WTC11 (cell line): ENCODE results near the gene NXPE3. TPM values are rescaled to one million over a fixed set of nuclear protein-coding genes. Genes with fewer than 3 reads are reported as not detected.

Experiments
- ATAC-seq: fragments of 200-7000 bp; cut with Tn5 transposase; 2 replicates; pipeline ENCODE4 v1.10.0; 2021; ENCODE audit warnings: mild to moderate bottlenecking, moderate library complexity
- CTCF ChIA-PET: fragments of 300-600 bp; sonication (Branson Sonifier 250); formaldehyde crosslinking; loops from one replicate; lab custom pipeline; 2021; ENCODE audit warnings: antibody characterized with exemption; lab: Charles Lee
- POLR2A ChIA-PET: fragments of 350-600 bp; sonication (Branson Sonifier 250); formaldehyde crosslinking; loops from one replicate; lab custom pipeline; 2021; ENCODE audit warnings: antibody characterized with exemption; lab: Charles Lee
- DNase-seq: peaks from one replicate; pipeline ENCODE4 v3.0.0; 2021; ENCODE audit warnings: low spot score
- H3K27ac Mint-ChIP-seq: 2 replicates; pipeline ENCODE4 v1.8.0; 2021; ENCODE audit warnings: mixed read lengths
- H3K27me3 Mint-ChIP-seq: 2 replicates; pipeline ENCODE4 v1.8.0; 2021; ENCODE audit warnings: low read depth, mild to moderate bottlenecking, moderate library complexity, mixed read lengths
- H3K36me3 Mint-ChIP-seq: 2 replicates; pipeline ENCODE4 v1.8.0; 2021; ENCODE audit warnings: mixed read lengths
- H3K4me1 Mint-ChIP-seq: 2 replicates; pipeline ENCODE4 v1.8.0; 2022; ENCODE audit warnings: mixed read lengths
- H3K4me3 Mint-ChIP-seq: 2 replicates; pipeline ENCODE4 v1.8.0; 2021; ENCODE audit warnings: mild to moderate bottlenecking, moderate library complexity, mixed read lengths
- H3K9me3 Mint-ChIP-seq: 2 replicates; pipeline ENCODE4 v1.8.0; 2021; ENCODE audit warnings: mixed read lengths
- AFF4 ChIP-seq: sonication (generic); formaldehyde crosslinking; IDR thresholded peaks from 2 replicates; pipeline ENCODE4 v1.8.1; 2023; ENCODE audit warnings: mild to moderate bottlenecking, missing genetic modification reagents, borderline replicate concordance
- ATF1 ChIP-seq: sonication (generic); formaldehyde crosslinking; IDR thresholded peaks from 2 replicates; pipeline ENCODE4 v1.8.1; 2023; ENCODE audit warnings: mild to moderate bottlenecking, moderate library complexity, missing genetic modification reagents
- ATF6 ChIP-seq: sonication (generic); formaldehyde crosslinking; IDR thresholded peaks from 2 replicates; pipeline ENCODE4 v1.8.1; 2023; ENCODE audit warnings: mild to moderate bottlenecking, missing genetic modification reagents
- E2F4 ChIP-seq: sonication (generic); formaldehyde crosslinking; IDR thresholded peaks from 2 replicates; pipeline ENCODE4 v1.8.1; 2022; ENCODE audit warnings: low read depth, mild to moderate bottlenecking, moderate library complexity, missing genetic modification reagents, borderline replicate concordance
- E2F5 ChIP-seq: sonication (generic); formaldehyde crosslinking; IDR thresholded peaks from 2 replicates; pipeline ENCODE4 v1.8.1; 2022; ENCODE audit warnings: mild to moderate bottlenecking, moderate library complexity, missing genetic modification reagents
- FOXJ3 ChIP-seq: sonication (generic); formaldehyde crosslinking; IDR thresholded peaks from 2 replicates; pipeline ENCODE4 v1.9.0; 2021; ENCODE audit warnings: missing genetic modification reagents, mild to moderate bottlenecking, borderline replicate concordance
- FOXK1 ChIP-seq: sonication (generic); formaldehyde crosslinking; IDR thresholded peaks from 2 replicates; pipeline ENCODE4 v1.8.0; 2022; ENCODE audit warnings: mild to moderate bottlenecking, moderate library complexity, missing genetic modification reagents
- HMGA2 ChIP-seq: fragments of 250-450 bp; sonication (Bioruptor Pico); IDR thresholded peaks from 2 replicates; pipeline ENCODE4 v1.4.0; 2021; ENCODE audit warnings: mild to moderate bottlenecking, moderate library complexity
- IRF1 ChIP-seq: sonication (generic); formaldehyde crosslinking; IDR thresholded peaks from 2 replicates; pipeline ENCODE4 v1.8.0; 2023; ENCODE audit warnings: missing genetic modification reagents
- IRF2 ChIP-seq: sonication (generic); formaldehyde crosslinking; IDR thresholded peaks from 2 replicates; pipeline ENCODE4 v1.8.0; 2022; ENCODE audit warnings: low read depth, missing genetic modification reagents, borderline replicate concordance
- NFATC4 ChIP-seq: fragments of 250-450 bp; sonication (Bioruptor Pico); IDR thresholded peaks from 2 replicates; pipeline ENCODE4 v1.9.0; 2021; ENCODE audit warnings: mild to moderate bottlenecking
- ZBTB43 ChIP-seq: sonication (generic); formaldehyde crosslinking; IDR thresholded peaks from 2 replicates; pipeline ENCODE4 v1.8.1; 2023; ENCODE audit warnings: mild to moderate bottlenecking, missing genetic modification reagents
- ZMAT4 ChIP-seq: fragments of 250-450 bp; sonication (Bioruptor Pico); IDR thresholded peaks from 2 replicates; pipeline ENCODE4 v1.9.0; 2021; ENCODE audit warnings: mild to moderate bottlenecking
- ZNF219 ChIP-seq: sonication (generic); formaldehyde crosslinking; IDR thresholded peaks from 2 replicates; pipeline ENCODE4 v1.8.0; 2023; ENCODE audit warnings: missing genetic modification reagents, mild to moderate bottlenecking, borderline replicate concordance
- ZNF317 ChIP-seq: sonication (generic); formaldehyde crosslinking; IDR thresholded peaks from 2 replicates; pipeline ENCODE4 v1.8.1; 2023; ENCODE audit warnings: low read depth, mild to moderate bottlenecking, moderate library complexity, missing genetic modification reagents, borderline replicate concordance
- ZNF425 ChIP-seq: fragments of 250-450 bp; sonication (Bioruptor Pico); conservative IDR thresholded peaks from 2 replicates; pipeline ENCODE4 v1.9.0; 2021; ENCODE audit warnings: mild to moderate bottlenecking
- ZNF512 ChIP-seq: sonication (generic); formaldehyde crosslinking; IDR thresholded peaks from 2 replicates; pipeline ENCODE4 v1.8.1; 2022; ENCODE audit warnings: missing genetic modification reagents, borderline replicate concordance
- total RNA-seq: library from RNA; stranded (reverse); gene quantifications from 3 replicates; pipeline ENCODE4 v1.2.3, GENCODE V29; 2021

NXPE3 gene
- total RNA-seq, 1 experiment from 2014 or later: 13.9 TPM

GRCh38 chr3:101857301-101857741, 78.3 kb downstream of the NXPE3 start:
- Mint-ChIP-seq H3K27ac (no peak overlapping the region), H3K36me3 (peaks cover 83% of the 10 kb centered on the region), H3K9me3 (no peaks in the 10 kb centered on the region), H3K27me3 (no peaks in the 10 kb centered on the region), H3K4me3 (no peak overlapping the region), H3K4me1 (no peaks in the 10 kb centered on the region)
- DNase-seq (no peak), ATAC-seq (no peak)
- CTCF ChIA-PET: interaction anchor here (1.6 kb wide), 1 partner anchor 368 kb away, joined by 4 read pairs; no protein-coding TSS in a partner anchor
- POLR2A ChIA-PET: interaction anchor here (1.6 kb wide), 1 partner anchor 181 kb away, joined by 5 read pairs; no protein-coding TSS in a partner anchor
- no peak for TF ChIP-seq FOXJ3 (CRISPR knock-in tag)
- TF ChIP-seq ZNF317 (CRISPR knock-in tag): no peak
- no peak for TF ChIP-seq ZBTB43
- no peak for TF ChIP-seq FOXK1
- TF ChIP-seq AFF4: no peak
- no peak for TF ChIP-seq ATF1 (CRISPR knock-in tag)
- no peak for TF ChIP-seq NFATC4 (CRISPR knock-in tag)
- TF ChIP-seq E2F4 (CRISPR knock-in tag): no peak
- TF ChIP-seq HMGA2 (CRISPR knock-in tag): no peak
- no peak for TF ChIP-seq ZNF219 (CRISPR knock-in tag)
- no peak for TF ChIP-seq IRF1 (CRISPR knock-in tag)
- TF ChIP-seq ZNF425 (CRISPR knock-in tag): no peak

- Mint-ChIP-seq H3K27ac (no peak overlapping the region), H3K27me3 (no peaks in the 10 kb centered on the region), H3K4me3 (no peak overlapping the region), H3K4me1 (no peaks in the 10 kb centered on the region), H3K36me3 (peaks cover 71% of the 10 kb centered on the region), H3K9me3 (no peaks in the 10 kb centered on the region)
- CTCF ChIA-PET: no interaction called here
- no peak for DNase-seq
- POLR2A ChIA-PET: interaction anchor here (0.8 kb wide), 1 partner anchor 9 kb away, joined by 3 read pairs; no protein-coding TSS in a partner anchor
- no peak for ATAC-seq
- TF ChIP-seq E2F5: no peak
- TF ChIP-seq ATF6 (CRISPR knock-in tag): no peak
- no peak for TF ChIP-seq ZMAT4 (CRISPR knock-in tag)
- no peak for TF ChIP-seq ZNF512 (CRISPR knock-in tag)
- no peak for TF ChIP-seq IRF2 (CRISPR knock-in tag)
- TF ChIP-seq ZNF317 (CRISPR knock-in tag): no peak
Observed at GRCh38 chr3:101858464-101859030, 79.5 kb downstream of the NXPE3 start.
